T-cell (primary cell): Measurements from ENCODE around the gene ABTB2. TPM values are rescaled to one million over a fixed set of nuclear protein-coding genes. Genes with fewer than 3 reads are reported as not detected.

ENCODE experiments used
- ATAC-seq, 4 experiments: fragments of 200-7000 bp in 3 of 4; fragments of 150-1000 bp in 1 of 4; cut with Tn5 transposase; replicated peaks in 1 of 4; 1 replicate in 3 of 4; 2 replicates in 1 of 4; pipeline ENCODE4 v1.10.0; 2021; ENCODE audit warnings: moderate library complexity in 3 of 4, mild to moderate bottlenecking in 2 of 4, moderate number of reproducible peaks in 1 of 4
- CTCF ChIA-PET, 2 donors: fragments of 300-600 bp; sonication (Branson Sonifier 250); formaldehyde crosslinking; loops; one replicate each; lab custom pipeline; 2022; ENCODE audit warnings: antibody characterized with exemption in 2 of 2; lab: Charles Lee
- POLR2A ChIA-PET, 2 donors: fragments of 300-600 bp; sonication (Branson Sonifier 250); formaldehyde crosslinking; loops; one replicate each; lab custom pipeline; 2022; ENCODE audit warnings: antibody characterized with exemption in 2 of 2; lab: Charles Lee
- DNase-seq, 35 experiments: peaks; one replicate each; pipeline versions ENCODE4 v3.0.0 to v3.0.0-alpha.2; 2013 to 2023
- H3K27ac ChIP-seq: one replicate; pipeline ENCODE4 v1.5.1; 2013; ENCODE audit warnings: low read length
- H3K27me3 ChIP-seq, 2 experiments: replicated peaks in 1 of 2; 1 replicate in 1 of 2; 2 replicates in 1 of 2; pipeline versions ENCODE4 v1.6.1 to v1.7.0; 2013; ENCODE audit warnings: low read length in 1 of 2, mixed read lengths in 1 of 2; ENCODE audit not compliant: control insufficient read depth in 2 of 2, insufficient read depth in 2 of 2; ENCODE audit errors: extremely low read depth in 1 of 2
- H3K36me3 ChIP-seq, 2 donors: 1 replicate in 1 of 2; 2 replicates in 1 of 2; pipeline versions ENCODE4 v1.6.1 to v1.7.0; 2013; ENCODE audit warnings: low read length in 1 of 2; ENCODE audit not compliant: control insufficient read depth in 2 of 2, insufficient read depth in 1 of 2; ENCODE audit errors: extremely low read depth in 1 of 2
- H3K4me1 ChIP-seq, 2 experiments: 1 replicate in 1 of 2; 2 replicates in 1 of 2; pipeline versions ENCODE4 v1.6.1 to v1.7.0; 2013; ENCODE audit warnings: low read length in 2 of 2, mixed read lengths in 1 of 2; ENCODE audit not compliant: insufficient read depth in 2 of 2, control insufficient read depth in 1 of 2; ENCODE audit errors: extremely low read depth in 1 of 2
- H3K4me3 ChIP-seq, 2 donors: 1 replicate in 1 of 2; 2 replicates in 1 of 2; pipeline versions ENCODE4 v1.5.1 to v1.7.0; 2013; ENCODE audit warnings: mild to moderate bottlenecking in 2 of 2, low read length in 1 of 2, moderate library complexity in 1 of 2; ENCODE audit not compliant: control insufficient read depth in 1 of 2; ENCODE audit errors: extremely low read depth in 1 of 2
- H3K9me3 ChIP-seq: 2 replicates; pipeline ENCODE4 v1.7.0; 2013
- H3K27ac Mint-ChIP-seq, 2 donors: one replicate each; pipeline ENCODE4 v1.8.0; 2020 to 2021; ENCODE audit warnings: mild to moderate bottlenecking in 2 of 2, mixed read lengths in 2 of 2
- H3K27me3 Mint-ChIP-seq, 2 donors: one replicate each; pipeline ENCODE4 v1.8.0; 2021 to 2022; ENCODE audit warnings: mixed read lengths in 2 of 2
- H3K36me3 Mint-ChIP-seq: one replicate; pipeline ENCODE4 v1.8.0; 2021; ENCODE audit warnings: mixed read lengths
- H3K4me1 Mint-ChIP-seq, 3 donors: one replicate each; pipeline ENCODE4 v1.8.0; 2020 to 2022; ENCODE audit warnings: mixed read lengths in 3 of 3, mild to moderate bottlenecking in 1 of 3
- H3K4me3 Mint-ChIP-seq, 3 donors: one replicate each; pipeline ENCODE4 v1.8.0; 2020 to 2022; ENCODE audit warnings: mild to moderate bottlenecking in 3 of 3, mixed read lengths in 3 of 3, moderate library complexity in 3 of 3
- H3K9me3 Mint-ChIP-seq, 3 donors: one replicate each; pipeline ENCODE4 v1.8.0; 2020 to 2022; ENCODE audit warnings: mixed read lengths in 3 of 3
- WGBS: methylation state at CpG from one replicate; pipeline ENCODE4 v1.1.5; 2013; ENCODE audit warnings: missing lambda C conversion rate; ENCODE audit not compliant: insufficient coverage; 5-methylcytosine and 5-hydroxymethylcytosine counted together
- total RNA-seq, 35 experiments: library from RNA in 6 of 35; stranded (reverse) in 6 of 35; fragments of 120-200 nt in 1 of 35; gene quantifications; one replicate each; pipeline versions ENCODE4 v1.2.1 to v1.2.4 and lab custom pipeline; 2013 to 2026

ABTB2 gene
- total RNA-seq, 5 donors from 2014 or later (not counting 1 experiment from before 2014, with no cell fraction given): 0.50 to 0.93 (median 0.82) TPM

- H3K36me3 ChIP-seq: no peaks in the 10 kb centered on the region
- H3K4me1 ChIP-seq: no peaks in the 10 kb centered on the region
- no peaks in the 10 kb centered on the region for H3K9me3 ChIP-seq
- H3K27ac ChIP-seq: no peak overlapping the region
- peaks cover 0 to 1% of the 10 kb centered on the region in 2 donors for H3K27me3 Mint-ChIP-seq
- DNase-seq (no peak), ATAC-seq (no peak)
- no peaks in the 10 kb centered on the region for H3K4me1 Mint-ChIP-seq
- 91% methylated on average over 5 of the region's 5 CpGs for WGBS
- H3K27ac Mint-ChIP-seq: no peak overlapping the region
- H3K9me3 Mint-ChIP-seq: no peaks in the 10 kb centered on the region
- H3K4me3 Mint-ChIP-seq: no peak overlapping the region
- ChIA-PET CTCF (interaction anchor here in 1 of 2 donors (0.6 kb wide), 2 partner anchors 156 to 196 kb away, joined by 3 read pairs; no protein-coding TSS in a partner anchor), POLR2A (interaction anchor here (0.6 kb wide), 2 partner anchors 23 to 446 kb away, joined by 3 to 4 read pairs; no protein-coding TSS in a partner anchor)
- H3K27me3 ChIP-seq: peaks cover 0 to 7% of the 10 kb centered on the region in 2 experiments
- no peak overlapping the region for H3K4me3 ChIP-seq
- no peaks in the 10 kb centered on the region for H3K36me3 Mint-ChIP-seq
Measured at GRCh38 chr11:34191578-34191977, 166.2 kb downstream of the ABTB2 start.

- POLR2A ChIA-PET: interaction anchor here in 1 of 2 donors (0.6 kb wide), 1 partner anchor 22 kb away, joined by 3 read pairs; no protein-coding TSS in a partner anchor
- H3K27ac Mint-ChIP-seq: no peak overlapping the region
Measured at GRCh38 chr11:34190192-34191139, 167.3 kb downstream of the ABTB2 start.

GRCh38 chr11:34189191-34189590, 168.6 kb downstream of the ABTB2 start:
- Mint-ChIP-seq H3K4me1 (no peaks in the 10 kb centered on the region), H3K9me3 (no peaks in the 10 kb centered on the region), H3K36me3 (no peaks in the 10 kb centered on the region), H3K4me3 (no peak overlapping the region), H3K27ac (no peak overlapping the region), H3K27me3 (peaks cover 0 to 1% of the 10 kb centered on the region in 2 donors)
- Histone ChIP-seq H3K9me3 (no peaks in the 10 kb centered on the region), H3K4me1 (no peaks in the 10 kb centered on the region), H3K27ac (no peak overlapping the region), H3K36me3 (no peaks in the 10 kb centered on the region), H3K27me3 (peaks cover 0 to 4% of the 10 kb centered on the region in 2 experiments), H3K4me3 (no peak overlapping the region)
- no CpG with 5 or more reads among the region's 9 CpGs for WGBS
- no peak for DNase-seq
- no peak for ATAC-seq
- ChIA-PET POLR2A (no interaction called here), CTCF (no interaction called here)

More at GRCh38 chr11:34190192-34191139, 167.3 kb downstream of the ABTB2 start:
- CTCF ChIA-PET: interaction anchor here in 1 of 2 donors (0.8 kb wide), 1 partner anchor 12 kb away, joined by 5 read pairs; no protein-coding TSS in a partner anchor
- no peaks in the 10 kb centered on the region for H3K9me3 Mint-ChIP-seq
- no peaks in the 10 kb centered on the region for H3K36me3 Mint-ChIP-seq
- no peak overlapping the region for H3K4me3 Mint-ChIP-seq
- ATAC-seq (no peak), DNase-seq (no peak)
- H3K9me3 ChIP-seq: no peaks in the 10 kb centered on the region
- no peak overlapping the region for H3K4me3 ChIP-seq
- H3K4me1 ChIP-seq: no peaks in the 10 kb centered on the region
- H3K27me3 ChIP-seq: peaks cover 0 to 4% of the 10 kb centered on the region in 2 experiments
- WGBS: 71% methylated on average over 1 of the region's 8 CpGs
- no peaks in the 10 kb centered on the region for H3K36me3 ChIP-seq
- H3K4me1 Mint-ChIP-seq: no peaks in the 10 kb centered on the region
- peaks cover 0 to 1% of the 10 kb centered on the region in 2 donors for H3K27me3 Mint-ChIP-seq
- H3K27ac ChIP-seq: no peak overlapping the region

GRCh38 chr11:34188181-34188580, 169.6 kb downstream of the ABTB2 start:
- 100% methylated on average over 2 of the region's 5 CpGs for WGBS
- Histone ChIP-seq H3K36me3 (no peaks in the 10 kb centered on the region), H3K4me1 (no peaks in the 10 kb centered on the region), H3K9me3 (no peaks in the 10 kb centered on the region), H3K27me3 (peaks cover 0 to 4% of the 10 kb centered on the region in 2 experiments), H3K27ac (no peak overlapping the region), H3K4me3 (no peak overlapping the region)
- Mint-ChIP-seq H3K4me3 (no peak overlapping the region), H3K4me1 (no peaks in the 10 kb centered on the region), H3K9me3 (no peaks in the 10 kb centered on the region), H3K36me3 (no peaks in the 10 kb centered on the region), H3K27ac (no peak overlapping the region), H3K27me3 (peaks cover 0 to 1% of the 10 kb centered on the region in 2 donors)
- ChIA-PET CTCF (no interaction called here), POLR2A (no interaction called here)
- no peak for ATAC-seq
- no peak for DNase-seq

GRCh38 chr11:34185926-34186841, 171.6 kb downstream of the ABTB2 start:
- no peak overlapping the region for H3K4me3 ChIP-seq
- H3K36me3 ChIP-seq: no peaks in the 10 kb centered on the region
- no peaks in the 10 kb centered on the region for H3K36me3 Mint-ChIP-seq
- WGBS: 91% methylated on average over 16 of the region's 22 CpGs
- H3K4me1 Mint-ChIP-seq: no peaks in the 10 kb centered on the region
- H3K4me1 ChIP-seq: no peaks in the 10 kb centered on the region
- H3K27me3 ChIP-seq: peaks cover 0 to 4% of the 10 kb centered on the region in 2 experiments
- H3K9me3 ChIP-seq: no peaks in the 10 kb centered on the region
- peaks cover 0 to 1% of the 10 kb centered on the region in 2 donors for H3K27me3 Mint-ChIP-seq
- H3K27ac ChIP-seq: no peak overlapping the region
- ATAC-seq: no peak
- H3K9me3 Mint-ChIP-seq: no peaks in the 10 kb centered on the region
- no peak for DNase-seq
- ChIA-PET CTCF (no interaction called here), POLR2A (interaction anchor here (0.5 to 0.6 kb wide), 2 partner anchors 45 to 62 kb away, joined by 3 to 14 read pairs; no protein-coding TSS in a partner anchor)
- H3K4me3 Mint-ChIP-seq: no peak overlapping the region
- H3K27ac Mint-ChIP-seq: no peak overlapping the region
